ENCODE measurements around the gene PXK. TPM values are rescaled to one million over a fixed set of nuclear protein-coding genes. Genes with fewer than 3 reads are reported as not detected.

Gene PXK
- total RNA-seq, 1 experiment from 2014 or later: 353 TPM

DNA sequence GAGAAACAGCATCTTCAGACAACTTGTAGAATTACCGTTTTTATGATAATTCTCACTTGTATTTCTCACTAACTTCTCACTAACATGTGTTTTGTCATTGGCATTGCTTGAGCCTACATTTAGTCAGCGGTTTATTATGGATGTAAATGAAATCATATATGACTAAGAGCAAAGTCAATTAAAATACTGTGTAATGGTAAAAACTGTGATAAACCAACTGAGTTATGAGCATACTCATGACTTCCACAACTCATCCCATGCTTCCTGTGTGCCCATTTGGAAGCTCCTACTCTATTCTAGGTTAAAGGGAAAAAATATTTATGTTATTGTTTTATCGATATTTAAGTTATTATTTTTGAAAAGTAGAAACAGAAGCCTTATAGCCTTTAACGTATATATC lies 12.8 kb downstream of the PXK start:
- no peaks in the 10 kb centered on the region for H3K9me3 ChIP-seq (ENCODE audit: low read length)
- H3K4me3 ChIP-seq (ENCODE audit: low read length): no peak overlapping the region
- H4K20me1 ChIP-seq (ENCODE audit: insufficient read depth, low read depth, low read length): no peaks in the 10 kb centered on the region; the same call in 1 of the 2 replicates
- H3K9ac ChIP-seq (ENCODE audit: low read length): 0 out of 2 replicates have a peak overlapping the region, but pooled peaks have one; percentile 18
- H3K27me3 ChIP-seq (ENCODE audit: low read length): no peaks in the 10 kb centered on the region
- DNase-seq: no peak
- no peak overlapping the region for H2AFZ ChIP-seq (ENCODE audit: low read length)
- no peaks in the 10 kb centered on the region for H3K9me2 ChIP-seq (replicated peaks; ENCODE audit: insufficient read depth, low read length)
- peaks cover 97% of the 10 kb centered on the region for H3K4me1 ChIP-seq (ENCODE audit: low read length)
- H3K27ac ChIP-seq (ENCODE audit: low read length): peak overlapping the region; percentile 100
- H3K79me2 ChIP-seq (ENCODE audit: low read length): peaks cover 73% of the 10 kb centered on the region
- H3K36me3 ChIP-seq (ENCODE audit: insufficient read depth, low read length): peaks cover 34% of the 10 kb centered on the region
- H3K4me2 ChIP-seq (ENCODE audit: low read depth, low read length, poor library complexity, severe bottlenecking): peak overlapping the region; percentile 53

DNA sequence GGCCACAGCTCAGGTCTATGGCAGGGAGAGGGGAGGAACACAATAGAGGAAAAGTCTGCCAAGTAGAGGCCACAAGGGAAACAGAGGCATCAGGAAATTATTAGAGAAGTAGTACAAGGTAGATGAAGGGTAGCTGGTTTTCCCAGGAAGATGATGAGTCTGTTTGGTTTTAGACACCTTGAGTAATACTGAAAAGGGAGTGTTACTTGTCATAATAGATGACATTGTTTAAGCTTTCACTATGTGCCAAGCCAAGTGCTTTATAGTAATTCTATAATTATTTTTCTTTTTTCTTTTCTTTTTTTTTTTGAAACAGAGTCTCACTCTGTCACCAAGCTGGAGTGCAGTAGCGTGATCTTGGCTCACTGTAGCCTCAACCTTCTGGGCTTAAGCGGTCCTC lies 13.7 kb downstream of the PXK start:
- peaks cover 71% of the 10 kb centered on the region for H3K79me2 ChIP-seq (ENCODE audit: low read length)
- H3K27me3 ChIP-seq (ENCODE audit: low read length): no peaks in the 10 kb centered on the region
- H3K36me3 ChIP-seq (ENCODE audit: insufficient read depth, low read length): peaks cover 29% of the 10 kb centered on the region
- no peak for DNase-seq
- no peak overlapping the region for H2AFZ ChIP-seq (ENCODE audit: low read length)
- peak overlapping the region; percentile 100 for H3K27ac ChIP-seq (ENCODE audit: low read length)
- H3K9ac ChIP-seq (ENCODE audit: low read length): peak overlapping the region; percentile 18; the same call in 1 of the 2 replicates
- H3K9me2 ChIP-seq (replicated peaks; ENCODE audit: insufficient read depth, low read length): no peaks in the 10 kb centered on the region
- no peaks in the 10 kb centered on the region; the same call in 1 of the 2 replicates for H4K20me1 ChIP-seq (ENCODE audit: insufficient read depth, low read depth, low read length)
- H3K4me1 ChIP-seq (ENCODE audit: low read length): peaks cover 97% of the 10 kb centered on the region
- H3K4me3 ChIP-seq (ENCODE audit: low read length): no peak overlapping the region
- no peaks in the 10 kb centered on the region for H3K9me3 ChIP-seq (ENCODE audit: low read length)
- H3K4me2 ChIP-seq (ENCODE audit: low read depth, low read length, poor library complexity, severe bottlenecking): peak overlapping the region; percentile 53

DNA sequence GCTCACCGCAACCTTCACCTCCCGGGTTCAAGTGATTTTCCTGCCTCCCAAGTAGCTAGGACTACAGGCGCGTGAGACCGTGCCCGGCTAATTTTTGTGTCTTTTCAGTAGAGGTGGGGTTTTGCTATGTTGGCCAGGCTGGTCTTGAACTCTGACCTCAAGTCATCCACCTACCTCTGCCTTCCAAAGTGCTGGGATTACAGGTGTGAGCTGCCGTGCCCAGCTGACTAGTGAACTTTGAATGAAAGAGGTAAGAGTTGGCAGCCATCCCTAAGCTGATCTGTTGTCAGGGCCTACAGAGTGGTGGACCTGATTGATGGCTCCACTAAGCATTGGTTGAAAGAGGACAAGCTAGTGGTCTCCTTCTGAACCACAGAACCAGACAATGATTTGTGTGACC lies 15.3 kb downstream of the PXK start:
- Histone ChIP-seq H3K9me3 (ENCODE audit: low read length) (no peaks in the 10 kb centered on the region), H2AFZ (ENCODE audit: low read length) (no peak overlapping the region), H3K9me2 (replicated peaks; ENCODE audit: insufficient read depth, low read length) (no peaks in the 10 kb centered on the region), H3K9ac (ENCODE audit: low read length) (peak overlapping the region; percentile 42), H4K20me1 (ENCODE audit: insufficient read depth, low read depth, low read length) (no peaks in the 10 kb centered on the region; the same call in 1 of the 2 replicates), H3K36me3 (ENCODE audit: insufficient read depth, low read length) (peaks cover 31% of the 10 kb centered on the region), H3K27me3 (ENCODE audit: low read length) (no peaks in the 10 kb centered on the region), H3K4me3 (ENCODE audit: low read length) (no peak overlapping the region), H3K79me2 (ENCODE audit: low read length) (peaks cover 71% of the 10 kb centered on the region), H3K4me2 (ENCODE audit: low read depth, low read length, poor library complexity, severe bottlenecking) (peak overlapping the region; percentile 46), H3K27ac (ENCODE audit: low read length) (peak overlapping the region; percentile 100), H3K4me1 (ENCODE audit: low read length) (peaks cover 97% of the 10 kb centered on the region)
- DNase-seq: no peak

DNA sequence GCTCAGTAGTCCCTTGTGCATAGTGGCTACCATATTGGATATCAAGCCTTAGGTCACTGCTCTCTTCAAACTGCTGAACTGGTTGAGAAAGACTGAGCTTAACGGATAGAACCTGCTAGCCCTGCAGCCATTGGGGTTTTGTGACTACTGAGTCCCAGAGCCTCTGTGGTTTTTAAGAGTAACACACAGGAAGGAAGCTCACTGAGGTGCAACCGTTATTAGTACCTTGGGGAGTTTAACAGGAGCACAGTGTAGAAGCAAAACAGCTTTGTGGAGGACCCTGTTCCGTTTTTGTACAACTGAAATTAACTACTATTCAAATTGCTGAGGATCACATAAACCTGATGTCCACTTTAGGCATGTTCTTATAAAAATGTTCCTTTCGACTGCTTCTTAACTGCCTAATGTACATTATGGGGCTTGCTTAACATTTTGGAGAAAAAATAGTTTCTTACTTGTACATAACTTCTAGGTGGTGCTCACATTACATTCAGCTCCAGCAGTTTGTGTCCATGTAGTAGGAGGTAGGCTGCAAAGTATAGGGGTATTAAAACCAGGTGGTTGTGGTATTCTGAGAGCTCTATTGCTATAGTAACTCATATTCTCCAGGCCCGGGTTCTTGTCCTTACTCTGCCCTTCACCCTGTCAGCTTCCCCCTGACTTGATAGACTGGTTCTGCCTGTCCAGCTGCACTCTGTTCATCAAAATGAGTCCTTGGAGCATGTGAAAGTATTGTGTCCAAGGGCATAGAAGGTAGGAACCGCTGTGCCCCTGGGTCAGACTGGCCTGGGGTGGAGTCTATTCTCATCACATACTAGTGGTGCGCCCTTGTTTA lies 17.3 kb downstream of the PXK start:
- Histone ChIP-seq H3K79me2 (ENCODE audit: low read length) (peaks cover 71% of the 10 kb centered on the region), H3K9ac (ENCODE audit: low read length) (peak overlapping the region; percentile 90), H2AFZ (ENCODE audit: low read length) (no peak overlapping the region), H3K4me1 (ENCODE audit: low read length) (peaks cover 97% of the 10 kb centered on the region), H3K4me3 (ENCODE audit: low read length) (peak overlapping the region; percentile 63), H3K27me3 (ENCODE audit: low read length) (no peaks in the 10 kb centered on the region), H4K20me1 (ENCODE audit: insufficient read depth, low read depth, low read length) (peaks cover 4% of the 10 kb centered on the region; the same call in 1 of the 2 replicates), H3K9me3 (ENCODE audit: low read length) (no peaks in the 10 kb centered on the region), H3K4me2 (ENCODE audit: low read depth, low read length, poor library complexity, severe bottlenecking) (peak overlapping the region; percentile 95), H3K27ac (ENCODE audit: low read length) (peak overlapping the region; percentile 100), H3K36me3 (ENCODE audit: insufficient read depth, low read length) (peaks cover 23% of the 10 kb centered on the region; the same call in 1 of the 2 replicates), H3K9me2 (replicated peaks; ENCODE audit: insufficient read depth, low read length) (no peaks in the 10 kb centered on the region)
- DNase-seq: peak; percentile 97

DNA sequence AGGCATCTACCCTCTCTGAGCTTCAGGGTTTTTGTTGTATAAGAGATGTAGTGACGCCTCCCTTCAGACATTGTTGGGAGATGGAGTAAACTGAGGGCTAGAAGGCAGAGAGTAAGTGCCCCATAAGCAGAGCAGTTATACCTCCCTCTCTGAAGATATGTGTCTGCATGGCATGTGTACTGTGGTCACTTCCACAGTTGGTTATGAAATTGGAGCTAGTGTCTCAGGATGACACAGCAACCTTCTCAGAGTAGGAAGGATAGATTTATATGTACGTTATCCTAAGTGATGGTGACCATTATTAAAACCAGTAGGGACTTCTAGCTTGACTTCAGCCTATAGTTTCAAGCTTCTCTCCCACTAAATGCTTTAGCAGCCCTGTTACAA lies 17.9 kb downstream of the PXK start:
- H3K36me3 ChIP-seq (ENCODE audit: insufficient read depth, low read length): peaks cover 20% of the 10 kb centered on the region; the same call in 1 of the 2 replicates
- peaks cover 73% of the 10 kb centered on the region for H3K79me2 ChIP-seq (ENCODE audit: low read length)
- DNase-seq: no peak
- H3K4me1 ChIP-seq (ENCODE audit: low read length): peaks cover 97% of the 10 kb centered on the region
- peak overlapping the region; percentile 100 for H3K27ac ChIP-seq (ENCODE audit: low read length)
- no peak overlapping the region for H2AFZ ChIP-seq (ENCODE audit: low read length)
- H4K20me1 ChIP-seq (ENCODE audit: insufficient read depth, low read depth, low read length): peaks cover 6% of the 10 kb centered on the region; the same call in 1 of the 2 replicates
- H3K9me2 ChIP-seq (replicated peaks; ENCODE audit: insufficient read depth, low read length): no peaks in the 10 kb centered on the region
- H3K9ac ChIP-seq (ENCODE audit: low read length): peak overlapping the region; percentile 90
- H3K4me3 ChIP-seq (ENCODE audit: low read length): peak overlapping the region; percentile 63
- no peaks in the 10 kb centered on the region for H3K27me3 ChIP-seq (ENCODE audit: low read length)
- no peaks in the 10 kb centered on the region for H3K9me3 ChIP-seq (ENCODE audit: low read length)
- H3K4me2 ChIP-seq (ENCODE audit: low read depth, low read length, poor library complexity, severe bottlenecking): peak overlapping the region; percentile 95

DNA sequence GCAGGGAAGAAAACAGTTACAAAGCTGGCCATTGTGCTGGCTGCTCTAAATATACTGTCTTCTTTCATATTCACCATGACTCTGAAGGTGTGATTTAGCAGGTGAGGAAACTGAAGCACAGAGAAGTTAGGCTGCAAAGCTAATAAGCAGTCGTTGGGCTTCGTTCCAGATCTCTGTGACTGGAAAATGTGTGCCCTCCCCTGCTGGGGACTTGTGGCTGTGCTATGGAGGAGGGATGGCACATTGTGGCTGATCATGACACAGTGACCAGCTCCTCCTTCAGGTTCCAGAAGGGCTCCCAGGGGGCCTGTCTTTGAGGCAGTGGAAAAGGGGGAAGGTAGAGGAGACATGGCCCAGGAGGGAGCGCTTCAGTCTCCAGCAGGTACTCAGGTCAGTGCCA lies 19.2 kb downstream of the PXK start:
- Histone ChIP-seq H3K79me2 (ENCODE audit: low read length) (peaks cover 77% of the 10 kb centered on the region), H2AFZ (ENCODE audit: low read length) (no peak overlapping the region), H3K9ac (ENCODE audit: low read length) (peak overlapping the region; percentile 90), H3K4me3 (ENCODE audit: low read length) (peak overlapping the region; percentile 63), H3K9me3 (ENCODE audit: low read length) (no peaks in the 10 kb centered on the region), H3K9me2 (replicated peaks; ENCODE audit: insufficient read depth, low read length) (no peaks in the 10 kb centered on the region), H3K4me2 (ENCODE audit: low read depth, low read length, poor library complexity, severe bottlenecking) (peak overlapping the region; percentile 95), H3K4me1 (ENCODE audit: low read length) (peaks cover 98% of the 10 kb centered on the region), H3K27me3 (ENCODE audit: low read length) (no peaks in the 10 kb centered on the region), H4K20me1 (ENCODE audit: insufficient read depth, low read depth, low read length) (peaks cover 8% of the 10 kb centered on the region; the same call in 1 of the 2 replicates), H3K27ac (ENCODE audit: low read length) (peak overlapping the region; percentile 100), H3K36me3 (ENCODE audit: insufficient read depth, low read length) (peaks cover 22% of the 10 kb centered on the region; the same call in 1 of the 2 replicates)
- DNase-seq: peak; percentile 72

DNA sequence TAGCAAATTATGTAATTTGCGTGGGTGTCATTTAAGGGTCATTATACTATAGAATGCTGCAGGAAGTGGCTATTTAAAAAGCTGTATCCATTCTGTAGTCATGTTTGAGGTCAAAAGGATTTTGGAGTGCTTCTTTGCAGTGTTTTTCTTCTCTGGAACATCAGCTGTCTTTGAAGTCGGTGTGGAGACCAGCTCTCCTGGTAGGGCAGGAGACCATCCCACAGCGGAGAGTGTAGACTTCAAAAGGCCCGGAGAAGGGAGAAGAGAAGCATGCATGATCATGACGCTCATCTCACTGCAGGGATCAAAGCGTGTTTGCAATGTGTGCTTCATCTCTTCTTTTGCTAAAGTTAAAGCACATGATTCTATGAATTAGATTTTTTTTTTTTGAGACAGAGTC lies 19.9 kb downstream of the PXK start:
- Histone ChIP-seq H3K79me2 (ENCODE audit: low read length) (peaks cover 77% of the 10 kb centered on the region), H3K4me1 (ENCODE audit: low read length) (peaks cover 98% of the 10 kb centered on the region), H3K27ac (ENCODE audit: low read length) (peak overlapping the region; percentile 100), H3K4me3 (ENCODE audit: low read length) (peak overlapping the region; percentile 63), H3K36me3 (ENCODE audit: insufficient read depth, low read length) (peaks cover 22% of the 10 kb centered on the region; the same call in 1 of the 2 replicates), H3K27me3 (ENCODE audit: low read length) (no peaks in the 10 kb centered on the region), H2AFZ (ENCODE audit: low read length) (no peak overlapping the region), H4K20me1 (ENCODE audit: insufficient read depth, low read depth, low read length) (peaks cover 8% of the 10 kb centered on the region; the same call in 1 of the 2 replicates), H3K9ac (ENCODE audit: low read length) (peak overlapping the region; percentile 90), H3K4me2 (ENCODE audit: low read depth, low read length, poor library complexity, severe bottlenecking) (peak overlapping the region; percentile 95), H3K9me2 (replicated peaks; ENCODE audit: insufficient read depth, low read length) (no peaks in the 10 kb centered on the region), H3K9me3 (ENCODE audit: low read length) (no peaks in the 10 kb centered on the region)
- DNase-seq: no peak

Data from Karpas-422 (cell line).